Liver (tissue), 9 donors: ENCODE results near the gene TRMT61A. TPM values are rescaled to one million over a fixed set of nuclear protein-coding genes. Genes with fewer than 3 reads are reported as not detected.

ENCODE experiments used
- DNase-seq: peaks from one replicate; pipeline ENCODE4 v3.0.0-alpha.2; 2017; ENCODE audit warnings: low spot score
- H3K27ac ChIP-seq, 2 donors: one replicate each; pipeline ENCODE4 v1.7.0; 2013; ENCODE audit warnings: inconsistent platforms in 2 of 2, low read length in 2 of 2, control low read depth in 1 of 2, low read depth in 1 of 2, mild to moderate bottlenecking in 1 of 2
- H3K27me3 ChIP-seq, 4 donors: one replicate each; pipeline versions ENCODE4 v1.6.1 to v1.7.0; 2013; ENCODE audit warnings: low read length in 3 of 4, inconsistent platforms in 1 of 4, mild to moderate bottlenecking in 1 of 4, moderate library complexity in 1 of 4; ENCODE audit not compliant: control insufficient read depth in 4 of 4, insufficient read depth in 4 of 4
- H3K36me3 ChIP-seq, 4 donors: one replicate each; pipeline versions ENCODE4 v1.6.1 to v1.7.0; 2013; ENCODE audit warnings: low read length in 3 of 4, mild to moderate bottlenecking in 3 of 4, low read depth in 1 of 4, moderate library complexity in 1 of 4; ENCODE audit not compliant: control insufficient read depth in 4 of 4, insufficient read depth in 3 of 4
- H3K4me1 ChIP-seq, 4 donors: one replicate each; pipeline versions ENCODE4 v1.6.1 to v1.7.0; 2013; ENCODE audit warnings: low read length in 3 of 4, mild to moderate bottlenecking in 3 of 4, moderate library complexity in 1 of 4; ENCODE audit not compliant: control insufficient read depth in 4 of 4, insufficient read depth in 4 of 4
- H3K4me3 ChIP-seq, 3 donors: one replicate each; pipeline versions ENCODE4 v1.6.1 to v1.7.0; 2013; ENCODE audit warnings: low read length in 3 of 3, control low read depth in 1 of 3, low read depth in 1 of 3, mild to moderate bottlenecking in 1 of 3
- H3K9ac ChIP-seq, 2 donors: one replicate each; pipeline ENCODE4 v1.7.0; 2013; ENCODE audit warnings: low read length in 2 of 2, mild to moderate bottlenecking in 2 of 2, moderate library complexity in 2 of 2, control low read depth in 1 of 2, low read depth in 1 of 2
- H3K9me3 ChIP-seq, 4 donors: one replicate each; pipeline versions ENCODE4 v1.6.1 to v1.7.0; 2013; ENCODE audit warnings: low read length in 3 of 4; ENCODE audit not compliant: control insufficient read depth in 4 of 4
- EGR1 ChIP-seq, 2 donors: IDR thresholded peaks; 2 replicates each; pipeline ENCODE4 v1.6.1; 2016 to 2018; ENCODE audit warnings: antibody characterized with exemption in 2 of 2, low read depth in 2 of 2
- FOXA1 ChIP-seq: IDR thresholded peaks from 2 replicates; pipeline ENCODE4 v1.6.1; 2016; ENCODE audit warnings: antibody characterized with exemption
- FOXA2 ChIP-seq: IDR thresholded peaks from 2 replicates; pipeline ENCODE4 v1.6.1; 2016; ENCODE audit warnings: antibody characterized with exemption
- GABPA ChIP-seq, 2 donors: IDR thresholded peaks in 1 of 2; conservative IDR thresholded peaks in 1 of 2; 2 replicates each; pipeline ENCODE4 v1.6.1; 2016; ENCODE audit warnings: antibody characterized with exemption in 2 of 2, mild to moderate bottlenecking in 1 of 2, moderate library complexity in 1 of 2
- HNF4A ChIP-seq, 2 donors: conservative IDR thresholded peaks; 2 replicates each; pipeline ENCODE4 v1.6.1; 2016; ENCODE audit warnings: antibody characterized with exemption in 2 of 2, mild to moderate bottlenecking in 2 of 2
- HNF4G ChIP-seq: IDR thresholded peaks from 2 replicates; pipeline ENCODE4 v1.6.1; 2016; ENCODE audit warnings: antibody characterized with exemption
- JUND ChIP-seq, 2 donors: IDR thresholded peaks; 2 replicates each; pipeline ENCODE4 v1.6.1; 2016; ENCODE audit warnings: antibody characterized with exemption in 2 of 2
- NR2F2 ChIP-seq: IDR thresholded peaks from 2 replicates; pipeline ENCODE4 v1.6.1; 2016; ENCODE audit warnings: antibody characterized with exemption
- RAD21 ChIP-seq, 2 donors: IDR thresholded peaks; 2 replicates each; pipeline ENCODE4 v1.6.1; 2016; ENCODE audit warnings: antibody characterized with exemption in 2 of 2, mild to moderate bottlenecking in 2 of 2
- RXRA ChIP-seq, 2 donors: IDR thresholded peaks; 2 replicates each; pipeline ENCODE4 v1.6.1; 2017 to 2018; ENCODE audit warnings: antibody characterized with exemption in 2 of 2, mild to moderate bottlenecking in 1 of 2
- SP1 ChIP-seq: IDR thresholded peaks from 2 replicates; pipeline ENCODE4 v1.6.1; 2018; ENCODE audit warnings: antibody characterized with exemption, mild to moderate bottlenecking
- TAF1 ChIP-seq: conservative IDR thresholded peaks from 2 replicates; pipeline ENCODE4 v1.6.1; 2016; ENCODE audit warnings: antibody characterized with exemption, mild to moderate bottlenecking
- YY1 ChIP-seq: IDR thresholded peaks from 2 replicates; pipeline ENCODE4 v1.6.1; 2016; ENCODE audit warnings: antibody characterized with exemption, mild to moderate bottlenecking
- WGBS: extraction: QIAGEN DNeasy Blood & Tissue Kit; methylation state at CpG from one replicate; pipeline ENCODE4 v1.1.7; 2013; 5-methylcytosine and 5-hydroxymethylcytosine counted together
- polyA plus RNA-seq, 2 donors: library from polyadenylated mRNA; stranded (reverse) in 1 of 2; unstranded in 1 of 2; fragments of 200-250 nt in 1 of 2; fragments of >200 nt in 1 of 2; fragmentation: Nextera tagmentation in 1 of 2; extraction: Ambion mirVana in 1 of 2; gene quantifications; one replicate each; pipeline versions ENCODE4 v1.2.1 to v1.2.3, GENCODE V29; 2013 to 2015
- total RNA-seq, 2 donors: library from RNA; depleted of rRNA; stranded (reverse); fragments of >200 nt; gene quantifications; one replicate each; pipeline ENCODE4 v1.2.3, GENCODE V29; 2014
- TF ChIP-seq, protein P1 (sequence below): IDR thresholded peaks from 2 replicates; pipeline ENCODE4 v1.6.1; 2016; ENCODE audit warnings: antibody characterized with exemption
- TF ChIP-seq, protein P2 (sequence below): IDR thresholded peaks from 2 replicates; pipeline ENCODE4 v1.6.1; 2016; ENCODE audit warnings: antibody characterized with exemption
- TF ChIP-seq, protein P3 (sequence below): IDR thresholded peaks from 2 replicates; pipeline ENCODE4 v1.6.1; 2016; ENCODE audit warnings: antibody characterized with exemption
- TF ChIP-seq, protein P4 (sequence below): IDR thresholded peaks from 2 replicates; pipeline ENCODE4 v1.6.1; 2016; ENCODE audit warnings: antibody characterized with exemption, mild to moderate bottlenecking
- TF ChIP-seq, protein P5 (sequence below): fragments of 150-350 bp; IDR thresholded peaks from 2 replicates; pipeline ENCODE4 v1.5.1; 2017; ENCODE audit warnings: improper control_type of control experiment, low read depth, low read length; ENCODE audit not compliant: missing input control
- donor health status: healthy.
- donor health status: healthy.
- donor health status: healthy.
- donor health status: healthy.
- donor health status: healthy.

The TRMT61A gene
- total and polyA plus RNA-seq, 4 donors, result 4.1 to 8.0 (median 6.5) TPM

DNA sequence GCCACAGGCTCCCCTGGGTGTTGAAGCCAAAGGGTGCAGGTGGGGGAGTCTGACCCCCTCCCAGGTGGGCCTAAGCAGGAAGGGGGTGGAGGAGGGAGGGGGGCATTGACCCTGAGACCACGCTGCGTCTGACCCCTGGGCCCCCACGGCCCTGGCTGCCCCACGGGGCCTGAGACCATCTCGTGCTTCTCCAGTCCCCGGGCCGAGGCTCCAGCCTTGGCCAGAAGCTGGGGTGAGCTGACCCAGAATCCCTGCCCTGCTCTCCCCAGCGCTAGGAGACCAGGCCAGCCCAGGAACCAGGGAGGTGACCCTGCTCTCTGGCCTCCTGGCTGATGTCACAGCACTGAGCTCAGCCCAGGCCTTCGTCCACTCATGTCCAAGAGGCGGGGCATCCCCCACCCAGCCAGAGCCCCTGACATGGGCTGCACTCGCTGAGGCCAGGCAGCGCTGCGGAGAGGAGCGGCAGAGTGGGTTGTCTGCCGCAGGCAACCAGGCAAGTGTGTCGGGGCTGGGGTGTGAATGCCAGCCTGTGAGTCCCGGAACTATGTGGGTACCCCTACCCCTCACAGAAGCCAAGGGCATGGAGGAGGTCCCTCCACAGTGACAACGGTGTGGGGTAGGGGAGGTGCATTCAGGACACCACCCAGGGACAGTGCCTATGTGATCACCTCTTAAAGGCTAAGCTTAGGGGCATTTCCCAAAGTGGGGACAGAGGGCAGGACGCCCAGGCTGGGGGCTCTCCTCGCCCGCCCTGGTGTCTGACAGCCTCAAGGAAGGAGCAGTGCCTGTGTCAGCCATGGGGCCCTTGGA, 6.3 kb downstream of the TRMT61A start:
- TF ChIP-seq, protein P1, sequence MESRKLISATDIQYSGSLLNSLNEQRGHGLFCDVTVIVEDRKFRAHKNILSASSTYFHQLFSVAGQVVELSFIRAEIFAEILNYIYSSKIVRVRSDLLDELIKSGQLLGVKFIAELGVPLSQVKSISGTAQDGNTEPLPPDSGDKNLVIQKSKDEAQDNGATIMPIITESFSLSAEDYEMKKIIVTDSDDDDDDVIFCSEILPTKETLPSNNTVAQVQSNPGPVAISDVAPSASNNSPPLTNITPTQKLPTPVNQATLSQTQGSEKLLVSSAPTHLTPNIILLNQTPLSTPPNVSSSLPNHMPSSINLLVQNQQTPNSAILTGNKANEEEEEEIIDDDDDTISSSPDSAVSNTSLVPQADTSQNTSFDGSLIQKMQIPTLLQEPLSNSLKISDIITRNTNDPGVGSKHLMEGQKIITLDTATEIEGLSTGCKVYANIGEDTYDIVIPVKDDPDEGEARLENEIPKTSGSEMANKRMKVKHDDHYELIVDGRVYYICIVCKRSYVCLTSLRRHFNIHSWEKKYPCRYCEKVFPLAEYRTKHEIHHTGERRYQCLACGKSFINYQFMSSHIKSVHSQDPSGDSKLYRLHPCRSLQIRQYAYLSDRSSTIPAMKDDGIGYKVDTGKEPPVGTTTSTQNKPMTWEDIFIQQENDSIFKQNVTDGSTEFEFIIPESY, result no peak
- TF ChIP-seq HNF4G (no peak), FOXA2 (no peak), GABPA (IDR thresholded peaks at IDR 0.05 in 1 of 2, conservative IDR thresholded peaks at IDR 0.05 in 1 of 2) (no peak), EGR1 (IDR thresholded peaks at IDR 0.05; ENCODE audit: low read depth in 2 of 2) (no peak), FOXA1 (no peak), TAF1 (no peak), NR2F2 (no peak), YY1 (no peak), HNF4A (conservative IDR thresholded peaks at IDR 0.05) (no peak), SP1 (no peak), RAD21 (IDR thresholded peaks at IDR 0.05) (no peak), JUND (IDR thresholded peaks at IDR 0.05) (no peak), RXRA (IDR thresholded peaks at IDR 0.05) (no peak)
- TF ChIP-seq, protein P2, sequence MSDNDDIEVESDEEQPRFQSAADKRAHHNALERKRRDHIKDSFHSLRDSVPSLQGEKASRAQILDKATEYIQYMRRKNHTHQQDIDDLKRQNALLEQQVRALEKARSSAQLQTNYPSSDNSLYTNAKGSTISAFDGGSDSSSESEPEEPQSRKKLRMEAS, result no peak
- TF ChIP-seq, protein P3, sequence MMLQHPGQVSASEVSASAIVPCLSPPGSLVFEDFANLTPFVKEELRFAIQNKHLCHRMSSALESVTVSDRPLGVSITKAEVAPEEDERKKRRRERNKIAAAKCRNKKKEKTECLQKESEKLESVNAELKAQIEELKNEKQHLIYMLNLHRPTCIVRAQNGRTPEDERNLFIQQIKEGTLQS, result no peak
- TF ChIP-seq, protein P4, sequence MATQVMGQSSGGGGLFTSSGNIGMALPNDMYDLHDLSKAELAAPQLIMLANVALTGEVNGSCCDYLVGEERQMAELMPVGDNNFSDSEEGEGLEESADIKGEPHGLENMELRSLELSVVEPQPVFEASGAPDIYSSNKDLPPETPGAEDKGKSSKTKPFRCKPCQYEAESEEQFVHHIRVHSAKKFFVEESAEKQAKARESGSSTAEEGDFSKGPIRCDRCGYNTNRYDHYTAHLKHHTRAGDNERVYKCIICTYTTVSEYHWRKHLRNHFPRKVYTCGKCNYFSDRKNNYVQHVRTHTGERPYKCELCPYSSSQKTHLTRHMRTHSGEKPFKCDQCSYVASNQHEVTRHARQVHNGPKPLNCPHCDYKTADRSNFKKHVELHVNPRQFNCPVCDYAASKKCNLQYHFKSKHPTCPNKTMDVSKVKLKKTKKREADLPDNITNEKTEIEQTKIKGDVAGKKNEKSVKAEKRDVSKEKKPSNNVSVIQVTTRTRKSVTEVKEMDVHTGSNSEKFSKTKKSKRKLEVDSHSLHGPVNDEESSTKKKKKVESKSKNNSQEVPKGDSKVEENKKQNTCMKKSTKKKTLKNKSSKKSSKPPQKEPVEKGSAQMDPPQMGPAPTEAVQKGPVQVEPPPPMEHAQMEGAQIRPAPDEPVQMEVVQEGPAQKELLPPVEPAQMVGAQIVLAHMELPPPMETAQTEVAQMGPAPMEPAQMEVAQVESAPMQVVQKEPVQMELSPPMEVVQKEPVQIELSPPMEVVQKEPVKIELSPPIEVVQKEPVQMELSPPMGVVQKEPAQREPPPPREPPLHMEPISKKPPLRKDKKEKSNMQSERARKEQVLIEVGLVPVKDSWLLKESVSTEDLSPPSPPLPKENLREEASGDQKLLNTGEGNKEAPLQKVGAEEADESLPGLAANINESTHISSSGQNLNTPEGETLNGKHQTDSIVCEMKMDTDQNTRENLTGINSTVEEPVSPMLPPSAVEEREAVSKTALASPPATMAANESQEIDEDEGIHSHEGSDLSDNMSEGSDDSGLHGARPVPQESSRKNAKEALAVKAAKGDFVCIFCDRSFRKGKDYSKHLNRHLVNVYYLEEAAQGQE, result no peak
- TF ChIP-seq, protein P5, sequence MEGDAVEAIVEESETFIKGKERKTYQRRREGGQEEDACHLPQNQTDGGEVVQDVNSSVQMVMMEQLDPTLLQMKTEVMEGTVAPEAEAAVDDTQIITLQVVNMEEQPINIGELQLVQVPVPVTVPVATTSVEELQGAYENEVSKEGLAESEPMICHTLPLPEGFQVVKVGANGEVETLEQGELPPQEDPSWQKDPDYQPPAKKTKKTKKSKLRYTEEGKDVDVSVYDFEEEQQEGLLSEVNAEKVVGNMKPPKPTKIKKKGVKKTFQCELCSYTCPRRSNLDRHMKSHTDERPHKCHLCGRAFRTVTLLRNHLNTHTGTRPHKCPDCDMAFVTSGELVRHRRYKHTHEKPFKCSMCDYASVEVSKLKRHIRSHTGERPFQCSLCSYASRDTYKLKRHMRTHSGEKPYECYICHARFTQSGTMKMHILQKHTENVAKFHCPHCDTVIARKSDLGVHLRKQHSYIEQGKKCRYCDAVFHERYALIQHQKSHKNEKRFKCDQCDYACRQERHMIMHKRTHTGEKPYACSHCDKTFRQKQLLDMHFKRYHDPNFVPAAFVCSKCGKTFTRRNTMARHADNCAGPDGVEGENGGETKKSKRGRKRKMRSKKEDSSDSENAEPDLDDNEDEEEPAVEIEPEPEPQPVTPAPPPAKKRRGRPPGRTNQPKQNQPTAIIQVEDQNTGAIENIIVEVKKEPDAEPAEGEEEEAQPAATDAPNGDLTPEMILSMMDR, result no peak
- no peak overlapping the region for H3K4me3 ChIP-seq
- peaks cover under 1 to 13% (median 5%) of the 10 kb centered on the region in 4 donors for H3K4me1 ChIP-seq
- H3K9ac ChIP-seq, result no peak overlapping the region
- no peak overlapping the region for H3K27ac ChIP-seq
- H3K27me3 ChIP-seq, result no peaks in the 10 kb centered on the region
- no peaks in the 10 kb centered on the region for H3K9me3 ChIP-seq
- DNase-seq, result no peak
- H3K36me3 ChIP-seq, result peaks cover 0 to 23% (median 3%) of the 10 kb centered on the region in 4 donors
- WGBS, result 87% methylated on average over 21 of the region's 21 CpGs
